NCI-H69 (cell line): Measurements from ENCODE around the gene VSIG2.

Experiments
- DNase-seq: peaks from one replicate; lab custom pipeline; 2025; lab: John Stamatoyannopoulos, UW

The VSIG2 gene

GRCh38 chr11:124748481-124749343 is 3.3 kb downstream of the VSIG2 start:
- no peak for DNase-seq

DNA sequence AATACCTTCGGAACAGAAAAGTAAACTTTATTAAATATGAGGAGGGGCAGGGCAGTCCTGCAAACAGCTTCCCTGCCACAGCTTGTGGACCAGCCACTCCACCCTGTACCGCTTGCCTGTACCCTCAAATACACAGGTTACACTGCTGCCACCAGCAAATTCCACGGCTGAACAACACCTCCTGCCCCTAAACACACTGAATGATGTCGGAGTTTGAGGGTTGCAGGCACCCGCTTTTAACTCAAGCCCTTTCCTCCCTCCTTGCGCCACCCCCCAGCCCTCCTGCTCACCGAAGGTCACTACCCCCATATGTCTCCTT is 4.0 kb downstream of the VSIG2 start:
- DNase-seq, result no peak

DNA sequence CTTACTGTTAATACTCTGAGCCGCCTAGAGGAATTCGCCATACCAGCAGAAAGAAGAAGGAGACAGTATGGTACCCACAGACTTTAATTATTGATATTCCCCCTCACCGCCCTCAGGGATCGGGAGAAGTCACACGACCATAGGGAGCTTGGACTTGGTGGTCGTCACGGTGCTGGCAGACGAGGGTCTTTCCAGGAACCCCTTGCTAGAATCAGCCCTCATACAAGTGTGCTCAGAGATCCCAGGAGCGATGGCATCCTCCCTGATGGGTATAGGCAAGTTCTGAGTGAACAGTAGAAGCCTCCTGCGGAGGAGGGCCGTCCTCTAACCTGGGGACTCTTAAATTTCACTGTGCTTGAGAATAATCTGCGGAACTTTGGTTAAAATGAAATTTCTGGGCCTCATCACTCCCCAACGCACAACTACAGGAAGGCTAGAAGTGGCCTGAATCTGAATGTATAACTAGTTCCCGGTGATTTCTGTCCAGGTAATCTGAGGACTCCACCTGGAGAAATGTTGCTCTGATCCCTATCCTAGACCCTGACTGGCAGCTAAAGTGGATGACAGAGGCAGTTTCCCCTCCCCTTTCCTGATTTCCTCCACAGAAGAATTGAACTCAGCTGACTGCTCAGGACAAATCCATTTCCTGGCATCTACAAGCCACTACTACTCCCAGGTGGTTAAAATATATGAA is 4.5 kb downstream of the VSIG2 start:
- no peak for DNase-seq

DNA sequence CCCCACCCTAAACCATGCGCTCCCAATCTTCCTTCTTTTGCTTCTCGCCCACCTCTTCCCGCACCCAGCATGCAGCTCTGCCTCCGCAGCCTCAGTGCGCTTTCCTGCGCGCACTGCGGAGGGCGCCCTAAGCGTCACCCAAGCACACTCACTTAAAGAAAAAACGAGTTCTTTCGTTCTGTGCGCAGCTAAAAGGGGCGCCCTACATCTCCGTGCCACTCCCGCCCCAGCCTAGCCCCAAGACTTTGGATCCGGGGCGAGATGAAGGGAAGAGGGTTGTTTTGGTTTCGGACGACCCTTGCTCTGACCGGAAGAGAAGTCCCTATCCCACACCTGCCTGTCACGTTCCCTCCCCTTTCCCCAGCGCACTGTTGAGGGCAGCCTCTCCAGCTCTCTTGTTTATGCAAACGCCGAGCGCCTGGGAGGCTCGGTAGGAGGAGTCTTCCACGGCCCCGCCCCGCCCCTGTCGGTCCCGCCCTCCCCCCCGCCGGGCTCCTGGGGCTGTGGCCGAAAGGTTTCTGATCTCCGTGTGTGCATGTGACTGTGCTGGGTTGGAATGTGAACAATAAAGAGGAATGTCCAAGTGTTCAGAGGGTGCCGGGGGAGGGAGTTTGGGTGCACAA is 5.3 kb downstream of the VSIG2 start:
- peak; percentile 79 for DNase-seq

- peak; percentile 56 for DNase-seq
Observed at GRCh38 chr11:124745835-124746620, 6.0 kb downstream of the VSIG2 start.

- DNase-seq, result no peak
Observed at GRCh38 chr11:124745270-124745834, 6.7 kb downstream of the VSIG2 start.

DNA sequence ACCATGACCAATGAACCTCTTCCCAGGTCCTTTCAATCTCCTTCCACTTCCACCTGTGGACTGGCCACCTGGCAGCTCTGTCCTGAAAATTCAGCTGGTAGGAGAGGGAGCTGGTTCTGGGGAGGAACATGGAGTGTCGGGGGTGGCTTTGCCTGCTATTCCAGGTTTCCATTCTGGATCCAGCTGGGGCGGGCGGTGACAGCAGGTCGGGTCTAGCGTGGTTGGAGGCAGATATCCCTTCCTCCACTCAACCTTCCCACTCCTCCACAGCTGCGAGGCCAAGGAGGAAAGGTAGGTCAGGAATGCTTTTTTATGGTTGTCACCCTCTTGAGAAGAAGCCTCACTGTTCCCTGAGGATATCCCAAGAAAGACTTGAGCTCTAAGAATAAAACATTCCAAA is 9.0 kb downstream of the VSIG2 start:
- no peak for DNase-seq

DNA sequence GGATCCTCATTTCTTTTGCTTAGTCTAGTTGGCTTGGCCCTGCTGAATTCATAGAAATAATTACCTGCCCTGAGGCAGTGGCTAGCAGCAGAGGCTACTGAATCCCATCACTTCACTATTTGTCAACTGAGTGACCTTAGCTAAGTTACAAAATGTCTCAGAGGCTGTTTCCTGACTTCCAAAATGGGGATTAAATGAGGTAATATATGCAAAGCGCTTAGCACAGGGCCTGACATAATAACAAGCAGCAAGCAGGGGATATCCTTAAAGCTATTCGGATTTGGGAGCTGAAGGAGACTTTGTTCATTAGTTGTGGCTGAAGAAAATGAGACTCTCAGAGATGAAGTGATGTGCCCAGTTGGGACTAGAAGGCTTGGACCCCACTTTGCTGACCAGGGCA is 9.5 kb downstream of the VSIG2 start:
- no peak for DNase-seq

GRCh38 chr11:124740277-124740882 is 11.7 kb downstream of the VSIG2 start:
- DNase-seq, result peak; percentile 64

GRCh38 chr11:124739479-124740276 is 12.4 kb downstream of the VSIG2 start, which contains the start of gene NRGN:
Gene NRGN, plus strand, starts transcription at chr11:124739942. Its CDS starts 143 bp downstream, at chr11:124740085.
- peak; percentile 96 for DNase-seq

DNA sequence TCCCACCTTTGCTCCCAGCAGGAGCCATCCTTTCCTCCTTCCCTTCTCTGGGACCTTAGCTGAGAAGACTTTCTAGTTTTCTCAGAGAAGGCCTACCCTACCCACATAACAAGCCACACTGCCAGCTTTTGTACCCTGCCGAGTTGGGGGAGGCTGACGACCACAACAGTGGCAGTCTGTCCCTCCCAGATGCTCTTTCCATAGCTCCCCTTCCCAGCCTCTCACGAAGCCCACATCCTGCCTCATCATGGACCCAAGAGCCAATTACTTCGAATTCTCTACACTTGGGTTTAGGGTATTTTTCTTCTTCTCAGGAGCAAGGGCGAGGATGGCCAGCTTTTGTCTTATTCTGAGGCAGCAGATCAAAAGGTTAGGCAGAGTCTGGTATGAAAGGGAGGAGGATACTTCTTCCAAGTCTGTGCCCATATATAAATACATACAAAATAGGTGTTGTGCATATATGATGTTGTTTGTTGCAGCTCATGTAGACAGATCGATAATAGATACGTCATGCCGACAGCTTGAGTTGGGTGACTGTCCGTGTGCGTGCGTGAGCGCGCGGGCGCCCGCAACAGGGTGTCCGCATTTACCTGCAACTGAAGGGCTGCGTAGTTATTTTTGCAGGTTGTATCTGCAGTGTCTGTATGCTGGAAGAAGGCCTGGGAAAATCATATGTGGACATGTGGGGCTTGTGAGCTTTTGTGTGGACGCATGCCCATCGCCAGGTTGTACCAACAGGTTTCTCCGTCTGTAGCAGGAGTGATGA is 13.2 kb downstream of the VSIG2 start:
- no peak for DNase-seq

DNA sequence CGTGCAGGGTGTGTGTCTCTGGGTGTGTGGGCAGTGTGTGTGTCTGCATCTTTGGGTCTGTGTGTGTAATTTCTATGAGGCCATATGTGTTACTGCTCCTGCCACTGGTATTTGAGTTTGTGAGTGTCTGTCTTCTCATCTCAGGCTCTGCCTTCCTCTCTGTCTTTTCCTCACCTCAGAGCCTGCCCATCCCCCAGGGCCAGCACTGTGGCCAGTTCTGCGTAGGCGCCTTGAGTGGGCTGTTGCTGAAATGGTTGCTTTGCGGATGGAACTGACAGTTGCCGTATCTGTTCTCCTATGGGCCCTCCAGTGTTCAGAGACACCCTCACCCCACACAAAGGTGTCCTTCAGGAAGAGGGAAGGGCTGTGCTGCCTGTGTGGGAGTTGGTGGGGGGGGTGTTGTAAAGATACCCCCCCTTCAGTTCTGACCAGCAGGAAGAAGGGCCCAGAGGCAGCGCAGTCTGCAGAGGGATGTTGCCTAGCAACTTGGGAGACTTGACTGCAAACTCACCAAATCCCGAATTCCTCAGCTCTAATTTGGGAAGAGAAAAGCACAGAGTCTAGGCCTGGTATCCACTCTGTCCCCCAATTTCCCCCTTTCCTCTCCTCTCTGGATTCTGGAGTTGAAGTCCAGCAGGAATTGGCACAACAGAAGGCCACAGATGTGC is 14.3 kb downstream of the VSIG2 start:
- DNase-seq, result no peak

DNA sequence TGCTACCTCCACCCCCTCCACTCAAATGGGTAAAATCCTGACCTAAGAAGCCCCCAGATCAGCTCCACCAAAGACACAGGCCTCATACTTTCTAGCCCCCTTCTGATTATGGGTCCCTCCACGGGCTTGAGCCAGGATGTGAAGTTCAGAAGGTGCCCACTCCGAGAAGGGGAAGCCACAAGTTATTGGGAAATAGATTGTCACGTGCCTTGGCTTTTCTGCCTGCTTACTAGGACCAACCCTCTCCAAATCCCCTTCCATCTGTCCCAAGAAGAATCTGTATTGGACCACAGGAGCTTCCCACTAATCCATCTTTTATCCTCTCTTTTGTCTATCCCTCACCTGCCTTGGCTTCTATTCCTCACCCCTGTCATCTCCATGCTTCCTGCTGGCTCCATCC is 15.3 kb downstream of the VSIG2 start:
- DNase-seq, result no peak

- no peak for DNase-seq
Observed at GRCh38 chr11:124732230-124732629, 19.8 kb downstream of the VSIG2 start.

- DNase-seq, result no peak
Observed at GRCh38 chr11:124729571-124729970, 22.5 kb downstream of the VSIG2 start.

DNA sequence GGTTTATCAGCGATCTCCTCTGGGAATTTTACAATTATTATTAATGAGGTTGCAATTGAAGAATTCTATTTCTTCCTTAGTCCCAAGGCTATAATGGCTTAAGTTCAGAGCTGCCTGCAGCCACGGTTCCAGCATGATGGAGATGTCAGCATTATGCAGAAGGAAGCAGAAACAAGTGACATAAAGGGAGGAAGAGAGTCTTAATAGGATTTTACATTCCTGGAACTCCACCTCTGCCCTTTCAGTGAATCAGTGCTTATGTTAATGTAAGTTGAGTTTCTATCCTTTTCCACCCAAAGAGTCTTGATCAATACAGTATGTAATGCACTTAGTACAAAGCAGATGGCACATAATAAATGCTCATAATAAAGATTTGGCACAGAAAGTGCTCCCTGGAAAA is 23.9 kb downstream of the VSIG2 start:
- DNase-seq, result no peak

DNA sequence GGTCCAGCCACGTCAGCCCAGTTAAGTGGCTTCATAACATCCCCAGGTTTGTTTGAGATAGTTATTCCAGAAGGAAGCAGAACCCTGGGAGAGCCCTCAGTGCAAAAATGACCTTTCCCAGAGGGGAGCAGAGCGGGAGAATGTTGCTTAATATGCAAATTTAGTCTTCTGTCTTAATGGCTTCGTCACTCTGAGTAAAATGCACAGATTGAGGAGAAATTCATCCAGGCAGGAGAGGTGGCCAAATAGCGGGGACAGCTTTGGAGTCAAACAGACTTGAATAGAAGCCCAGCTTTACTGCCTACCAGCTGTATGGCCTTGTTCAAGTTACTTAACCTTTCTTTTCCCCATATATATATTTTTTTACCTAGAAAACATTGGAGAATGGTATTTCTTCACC is 24.6 kb downstream of the VSIG2 start:
- DNase-seq, result no peak

DNA sequence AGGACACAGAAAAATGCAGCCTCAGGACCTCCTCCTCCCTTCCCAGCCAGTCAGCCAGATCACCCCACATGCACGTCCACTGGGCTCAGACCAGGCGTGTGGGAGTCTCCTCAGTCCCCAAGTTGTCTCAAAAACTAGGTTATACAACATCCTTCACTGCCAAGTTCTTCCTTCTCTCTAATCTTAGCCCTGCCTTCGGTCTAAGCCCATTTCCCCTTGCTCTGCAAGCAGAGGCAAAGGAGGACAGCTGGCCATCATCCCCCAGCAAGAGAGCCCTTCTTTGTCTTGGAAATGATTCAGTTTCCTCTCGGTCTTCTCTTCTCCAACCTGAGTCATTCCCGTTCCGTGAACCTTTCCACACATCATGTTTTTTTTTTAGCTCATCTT is 26.3 kb downstream of the VSIG2 start:
- no peak for DNase-seq

DNA sequence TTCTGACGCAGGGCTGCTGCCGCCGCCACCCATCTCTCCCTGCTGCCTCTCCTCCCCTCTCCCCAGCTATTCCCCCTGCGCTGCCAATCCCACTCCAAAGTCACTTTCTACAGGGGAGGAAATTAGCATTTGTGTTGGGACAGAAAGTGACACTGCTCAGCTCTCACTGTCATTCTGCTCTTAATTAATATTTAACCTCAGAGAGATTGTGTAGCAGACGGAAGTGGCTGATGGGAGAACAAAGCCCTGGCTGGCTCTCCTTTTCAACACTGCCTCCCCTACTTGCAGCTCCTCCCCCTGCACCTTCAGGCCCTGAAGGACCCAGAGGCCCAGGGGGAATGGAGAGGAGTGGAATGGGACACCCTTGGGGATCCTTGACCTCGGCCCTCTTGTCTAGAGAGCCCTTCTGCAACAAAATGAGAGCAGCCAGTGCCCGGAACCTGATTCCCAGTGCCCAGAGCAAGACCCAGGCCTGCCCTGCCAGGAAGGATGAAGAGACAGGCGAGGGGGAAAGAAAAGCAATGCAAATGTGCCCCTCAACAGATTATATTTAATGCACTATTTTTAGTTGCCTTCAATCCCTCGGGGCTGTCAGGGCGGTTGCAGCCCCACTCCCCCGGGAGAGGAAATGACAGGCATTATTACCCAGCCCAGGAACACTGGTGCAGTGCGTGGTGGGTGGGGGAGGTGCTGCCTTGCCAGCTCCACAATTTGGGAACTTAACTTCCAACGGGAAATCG is 26.9 kb downstream of the VSIG2 start:
- DNase-seq, result peak; percentile 43
